Measurements from ENCODE around the gene SLC38A3. TPM values are rescaled to one million over a fixed set of nuclear protein-coding genes. Genes with fewer than 3 reads are reported as not detected.

The SLC38A3 gene
- polyA plus RNA-seq, 1 donor: 2.0 TPM

DNA sequence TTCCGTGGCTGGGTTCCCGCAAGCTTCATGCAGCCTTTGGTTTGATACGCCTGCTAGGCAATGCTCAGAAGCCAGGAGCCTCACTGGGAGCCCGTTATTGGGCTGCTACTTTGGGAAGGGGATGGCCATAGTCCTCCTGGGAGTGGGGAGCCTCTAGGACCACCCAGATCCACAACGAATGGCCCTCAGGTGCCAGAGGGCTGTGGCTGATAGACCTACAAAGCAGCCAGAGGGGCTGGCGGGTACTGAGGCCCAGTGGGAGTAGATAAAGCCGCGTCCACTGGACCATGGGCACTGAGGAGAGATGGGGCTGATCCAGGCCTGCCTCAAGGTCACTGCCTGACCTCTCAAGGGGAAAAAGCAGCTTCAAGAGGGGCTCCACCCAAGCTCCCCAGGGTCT is 12.9 kb upstream of the SLC38A3 start:
- DNase-seq: no peak
- Histone ChIP-seq H3K36me3 (ENCODE audit: control insufficient read depth, insufficient read depth, low read length) (no peaks in the 10 kb centered on the region), H3K4me1 (ENCODE audit: control insufficient read depth, insufficient read depth, low read length) (peaks cover 22% of the 10 kb centered on the region), H3K4me3 (ENCODE audit: low read length) (no peak overlapping the region), H3K27ac (ENCODE audit: low read length) (no peak overlapping the region), H3K9me3 (ENCODE audit: control insufficient read depth, low read depth, low read length) (peaks cover 12% of the 10 kb centered on the region), H3K27me3 (ENCODE audit: control insufficient read depth, insufficient read depth, low read length) (peaks cover 37% of the 10 kb centered on the region)
- WGBS (ENCODE audit: insufficient coverage, low lambda C conversion rate): no CpG with 5 or more reads among the region's 8 CpGs

DNA sequence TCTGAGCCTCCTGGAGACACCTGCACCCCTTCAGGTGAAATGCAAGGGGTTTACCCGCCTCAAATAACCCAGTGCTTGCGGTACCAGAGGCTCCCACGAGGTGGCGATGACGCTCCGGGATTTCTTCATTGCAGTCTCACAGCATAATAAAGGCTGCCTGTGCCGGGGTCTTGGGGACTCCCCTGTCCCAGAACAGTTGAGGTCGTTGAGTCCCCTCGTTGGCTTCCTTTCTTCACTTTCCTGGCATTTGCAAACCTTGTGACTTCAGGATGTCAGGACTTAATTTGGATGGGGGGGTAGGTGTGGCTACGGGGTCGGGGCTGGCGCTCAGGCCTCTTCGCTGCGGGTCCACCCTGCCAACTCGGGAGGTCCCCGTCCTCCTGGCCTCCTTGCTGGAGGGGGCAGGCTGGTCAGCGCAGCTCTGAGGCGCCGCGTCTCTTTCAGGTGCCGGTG is 12.4 kb upstream of the SLC38A3 start:
- whole genome bisulfite sequencing (ENCODE audit: insufficient coverage, low lambda C conversion rate): no CpG with 5 or more reads among the region's 21 CpGs
- H3K4me1 ChIP-seq (ENCODE audit: control insufficient read depth, insufficient read depth, low read length): peaks cover 22% of the 10 kb centered on the region

DNA sequence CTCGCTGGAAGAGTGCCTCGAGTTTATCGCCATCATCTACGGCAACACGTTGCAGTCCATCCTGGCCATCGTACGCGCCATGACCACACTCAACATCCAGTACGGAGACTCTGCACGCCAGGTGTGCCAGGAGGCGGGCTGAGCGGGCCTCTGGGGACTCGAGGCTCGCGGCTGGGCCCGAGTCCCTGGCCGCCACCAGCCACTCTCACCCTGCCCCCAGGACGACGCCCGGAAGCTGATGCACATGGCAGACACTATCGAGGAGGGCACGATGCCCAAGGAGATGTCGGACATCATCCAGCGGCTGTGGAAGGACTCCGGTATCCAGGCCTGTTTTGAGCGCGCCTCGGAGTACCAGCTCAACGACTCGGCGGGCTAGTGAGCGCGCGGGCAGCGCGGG is 11.8 kb upstream of the SLC38A3 start:
- Histone ChIP-seq H3K4me1 (ENCODE audit: control insufficient read depth, insufficient read depth, low read length) (peaks cover 22% of the 10 kb centered on the region), H3K36me3 (ENCODE audit: control insufficient read depth, insufficient read depth, low read length) (no peaks in the 10 kb centered on the region), H3K27me3 (ENCODE audit: control insufficient read depth, insufficient read depth, low read length) (peaks cover 37% of the 10 kb centered on the region), H3K9me3 (ENCODE audit: control insufficient read depth, low read depth, low read length) (peaks cover 12% of the 10 kb centered on the region), H3K4me3 (ENCODE audit: low read length) (no peak overlapping the region), H3K27ac (ENCODE audit: low read length) (no peak overlapping the region)
- no CpG with 5 or more reads among the region's 36 CpGs for WGBS (ENCODE audit: insufficient coverage, low lambda C conversion rate)
- DNase-seq: no peak

More for the DNA sequence above, 12.4 kb upstream of the SLC38A3 start:
- H3K27ac ChIP-seq (ENCODE audit: low read length): no peak overlapping the region
- H3K4me3 ChIP-seq (ENCODE audit: low read length): no peak overlapping the region
- DNase-seq: peak in 1 of 2 donors; percentile 30
- no peaks in the 10 kb centered on the region for H3K36me3 ChIP-seq (ENCODE audit: control insufficient read depth, insufficient read depth, low read length)
- H3K27me3 ChIP-seq (ENCODE audit: control insufficient read depth, insufficient read depth, low read length): peaks cover 37% of the 10 kb centered on the region
- H3K9me3 ChIP-seq (ENCODE audit: control insufficient read depth, low read depth, low read length): peaks cover 12% of the 10 kb centered on the region

DNA sequence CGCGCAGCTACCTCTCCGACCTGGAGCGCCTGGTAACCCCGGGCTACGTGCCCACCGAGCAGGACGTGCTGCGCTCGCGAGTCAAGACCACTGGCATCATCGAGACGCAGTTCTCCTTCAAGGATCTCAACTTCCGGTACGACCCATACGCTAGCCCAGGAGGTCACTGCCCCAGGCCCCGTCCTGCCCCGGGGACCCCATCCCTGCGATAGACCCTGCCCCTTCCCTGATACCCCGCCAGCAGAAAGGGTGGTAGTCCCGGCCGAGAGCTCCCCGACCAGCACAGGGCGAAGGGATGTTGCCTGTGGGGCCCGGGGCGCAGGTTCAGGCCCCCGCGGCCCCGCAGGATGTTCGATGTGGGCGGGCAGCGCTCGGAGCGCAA is 11.3 kb upstream of the SLC38A3 start:
- H3K27ac ChIP-seq (ENCODE audit: low read length): no peak overlapping the region
- DNase-seq: no peak
- H3K27me3 ChIP-seq (ENCODE audit: control insufficient read depth, insufficient read depth, low read length): peaks cover 37% of the 10 kb centered on the region
- no peaks in the 10 kb centered on the region for H3K36me3 ChIP-seq (ENCODE audit: control insufficient read depth, insufficient read depth, low read length)
- WGBS (ENCODE audit: insufficient coverage, low lambda C conversion rate): no CpG with 5 or more reads among the region's 34 CpGs
- peaks cover 12% of the 10 kb centered on the region for H3K9me3 ChIP-seq (ENCODE audit: control insufficient read depth, low read depth, low read length)
- peaks cover 22% of the 10 kb centered on the region for H3K4me1 ChIP-seq (ENCODE audit: control insufficient read depth, insufficient read depth, low read length)
- no peak overlapping the region for H3K4me3 ChIP-seq (ENCODE audit: low read length)

DNA sequence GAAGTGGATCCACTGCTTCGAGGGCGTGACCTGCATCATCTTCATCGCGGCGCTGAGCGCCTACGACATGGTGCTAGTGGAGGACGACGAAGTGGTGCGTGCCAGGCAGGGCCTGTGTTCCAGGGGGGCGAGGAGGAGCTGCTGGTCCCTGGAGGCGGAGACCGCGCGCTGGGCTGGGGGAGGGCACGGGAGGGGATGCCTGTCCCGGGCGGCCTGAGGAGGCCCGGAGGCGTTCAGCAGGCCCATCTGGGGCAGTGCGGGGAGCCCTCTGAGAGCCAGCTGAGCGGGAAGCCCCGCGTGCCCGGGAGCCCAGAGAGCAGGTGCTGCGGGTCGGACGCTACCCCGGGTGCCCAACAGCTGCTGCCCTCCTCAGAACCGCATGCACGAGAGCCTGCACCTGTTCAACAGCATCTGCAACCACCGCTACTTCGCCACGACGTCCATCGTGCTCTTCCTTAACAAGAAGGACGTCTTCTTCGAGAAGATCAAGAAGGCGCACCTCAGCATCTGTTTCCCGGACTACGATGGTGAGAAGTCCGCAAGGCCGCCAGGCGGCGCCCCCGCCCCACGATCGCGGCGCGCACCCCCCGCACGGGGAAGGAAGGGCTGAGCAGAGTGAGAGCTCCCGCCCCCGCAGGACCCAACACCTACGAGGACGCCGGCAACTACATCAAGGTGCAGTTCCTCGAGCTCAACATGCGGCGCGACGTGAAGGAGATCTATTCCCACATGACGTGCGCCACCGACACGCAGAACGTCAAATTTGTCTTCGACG is 10.8 kb upstream of the SLC38A3 start:
- Histone ChIP-seq H3K9me3 (ENCODE audit: control insufficient read depth, low read depth, low read length) (peaks cover 12% of the 10 kb centered on the region), H3K4me1 (ENCODE audit: control insufficient read depth, insufficient read depth, low read length) (peaks cover 22% of the 10 kb centered on the region), H3K36me3 (ENCODE audit: control insufficient read depth, insufficient read depth, low read length) (no peaks in the 10 kb centered on the region), H3K27ac (ENCODE audit: low read length) (no peak overlapping the region), H3K4me3 (ENCODE audit: low read length) (no peak overlapping the region), H3K27me3 (ENCODE audit: control insufficient read depth, insufficient read depth, low read length) (peaks cover 37% of the 10 kb centered on the region)
- DNase-seq: peak; percentile 60 to 61
- WGBS (ENCODE audit: insufficient coverage, low lambda C conversion rate): no CpG with 5 or more reads among the region's 70 CpGs

DNA sequence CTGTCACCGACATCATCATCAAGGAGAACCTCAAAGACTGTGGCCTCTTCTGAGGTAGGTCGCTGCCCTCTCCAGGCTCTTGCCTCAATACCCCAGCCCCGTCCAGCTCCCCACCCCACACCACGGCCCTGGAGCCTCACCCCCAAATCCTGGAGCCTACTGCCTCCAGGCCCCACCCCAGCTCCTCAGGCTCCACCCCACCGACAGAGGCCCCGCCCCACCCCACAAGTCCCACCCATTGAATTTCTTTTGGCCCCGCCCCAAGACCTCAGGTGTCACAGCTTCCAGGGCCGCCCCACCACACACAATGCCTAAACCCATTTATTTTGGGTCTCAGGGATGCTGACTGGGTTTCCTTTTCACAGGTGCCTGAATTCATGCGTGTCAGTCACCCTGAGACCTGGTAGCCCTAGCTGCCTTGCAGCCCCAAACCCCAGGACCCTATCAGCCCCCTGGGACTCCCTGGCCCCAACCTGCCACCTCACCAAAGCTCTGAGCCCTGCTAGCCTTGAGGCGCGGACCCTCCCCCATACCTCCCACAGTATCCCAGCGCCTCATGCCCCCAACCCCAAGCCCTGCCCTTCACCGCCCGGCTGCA is 10.1 kb upstream of the SLC38A3 start:
- Histone ChIP-seq H3K4me3 (ENCODE audit: low read length) (no peak overlapping the region), H3K27me3 (ENCODE audit: control insufficient read depth, insufficient read depth, low read length) (peaks cover 37% of the 10 kb centered on the region), H3K27ac (ENCODE audit: low read length) (no peak overlapping the region), H3K36me3 (ENCODE audit: control insufficient read depth, insufficient read depth, low read length) (no peaks in the 10 kb centered on the region), H3K9me3 (ENCODE audit: control insufficient read depth, low read depth, low read length) (peaks cover 12% of the 10 kb centered on the region), H3K4me1 (ENCODE audit: control insufficient read depth, insufficient read depth, low read length) (peaks cover 22% of the 10 kb centered on the region)
- no peak for DNase-seq
- WGBS (ENCODE audit: insufficient coverage, low lambda C conversion rate): no CpG with 5 or more reads among the region's 14 CpGs

DNA sequence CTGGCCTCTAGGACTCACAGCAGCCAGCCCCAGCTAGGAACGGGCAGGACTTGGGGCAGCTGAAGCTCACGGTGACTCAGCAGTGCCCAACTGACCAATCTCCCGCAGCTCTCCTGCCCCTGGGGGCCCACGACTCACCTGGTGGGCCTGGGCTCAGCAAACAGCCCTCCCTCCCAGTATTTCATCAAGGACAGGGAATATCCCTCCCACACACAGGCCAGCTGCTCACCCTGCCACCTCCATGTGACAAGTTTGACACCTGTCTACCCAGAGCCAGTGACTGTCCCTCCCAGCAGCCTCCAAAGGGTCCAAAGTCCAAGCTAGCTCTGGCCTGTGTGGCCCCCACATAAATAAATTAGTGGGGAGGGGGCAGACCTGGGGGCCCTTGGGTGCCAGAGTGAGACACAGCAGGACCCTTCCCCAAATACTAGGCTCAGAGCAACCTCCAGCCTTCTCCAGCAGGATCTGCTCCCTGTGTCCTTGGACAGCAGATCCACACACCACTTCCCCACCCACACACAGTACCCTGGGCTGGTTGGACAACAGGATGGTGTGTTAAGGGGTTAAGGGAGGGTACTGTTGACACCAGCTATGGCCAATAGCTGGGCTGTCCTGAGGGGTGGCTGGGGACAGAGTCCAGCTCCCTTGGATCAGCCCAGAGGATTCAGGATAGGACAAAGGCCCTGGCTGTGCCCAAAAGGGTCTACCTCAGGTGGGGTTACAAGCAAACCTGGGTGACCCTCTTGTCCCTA is 9.4 kb upstream of the SLC38A3 start:
- DNase-seq: peak in 1 of 2 donors; percentile 49
- peaks cover 37% of the 10 kb centered on the region for H3K27me3 ChIP-seq (ENCODE audit: control insufficient read depth, insufficient read depth, low read length)
- no CpG with 5 or more reads among the region's 4 CpGs for WGBS (ENCODE audit: insufficient coverage, low lambda C conversion rate)

DNA sequence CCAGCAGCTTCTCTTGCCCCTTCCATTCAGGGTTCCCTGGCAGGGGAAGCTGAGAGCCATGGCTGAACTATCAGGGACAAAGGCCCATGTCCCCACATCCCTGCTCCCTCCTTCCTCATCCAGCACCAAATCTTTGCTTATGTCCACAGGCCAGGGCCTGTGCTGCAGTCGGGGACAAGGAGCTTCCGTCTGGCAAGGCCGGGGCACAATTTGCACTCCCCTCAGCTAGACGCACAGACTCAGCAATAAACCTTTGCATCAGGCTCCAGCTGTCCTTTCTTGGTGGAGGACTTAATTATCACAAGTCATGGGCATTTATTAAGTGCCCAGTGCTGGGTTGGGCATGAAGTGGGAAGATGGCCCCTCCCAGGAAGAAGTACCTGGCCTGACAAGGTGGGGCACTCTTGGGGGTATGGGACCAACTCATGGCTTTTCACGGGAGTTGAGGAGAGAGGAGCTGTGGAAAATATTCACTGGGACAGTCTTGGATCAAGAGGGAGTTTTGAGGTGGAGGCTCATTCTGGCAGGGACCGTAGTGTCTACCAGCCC is 8.7 kb upstream of the SLC38A3 start:
- Histone ChIP-seq H3K4me3 (ENCODE audit: low read length) (no peak overlapping the region), H3K36me3 (ENCODE audit: control insufficient read depth, insufficient read depth, low read length) (no peaks in the 10 kb centered on the region), H3K9me3 (ENCODE audit: control insufficient read depth, low read depth, low read length) (peaks cover 12% of the 10 kb centered on the region), H3K27ac (ENCODE audit: low read length) (no peak overlapping the region), H3K27me3 (ENCODE audit: control insufficient read depth, insufficient read depth, low read length) (peaks cover 37% of the 10 kb centered on the region), H3K4me1 (ENCODE audit: control insufficient read depth, insufficient read depth, low read length) (peaks cover 26% of the 10 kb centered on the region)
- DNase-seq: no peak
- WGBS (ENCODE audit: insufficient coverage, low lambda C conversion rate): no CpG with 5 or more reads among the region's 6 CpGs

More for the DNA sequence above, 9.4 kb upstream of the SLC38A3 start:
- no peak overlapping the region for H3K4me3 ChIP-seq (ENCODE audit: low read length)
- H3K27ac ChIP-seq (ENCODE audit: low read length): no peak overlapping the region
- H3K9me3 ChIP-seq (ENCODE audit: control insufficient read depth, low read depth, low read length): peaks cover 12% of the 10 kb centered on the region
- no peaks in the 10 kb centered on the region for H3K36me3 ChIP-seq (ENCODE audit: control insufficient read depth, insufficient read depth, low read length)
- H3K4me1 ChIP-seq (ENCODE audit: control insufficient read depth, insufficient read depth, low read length): peaks cover 22% of the 10 kb centered on the region

DNA sequence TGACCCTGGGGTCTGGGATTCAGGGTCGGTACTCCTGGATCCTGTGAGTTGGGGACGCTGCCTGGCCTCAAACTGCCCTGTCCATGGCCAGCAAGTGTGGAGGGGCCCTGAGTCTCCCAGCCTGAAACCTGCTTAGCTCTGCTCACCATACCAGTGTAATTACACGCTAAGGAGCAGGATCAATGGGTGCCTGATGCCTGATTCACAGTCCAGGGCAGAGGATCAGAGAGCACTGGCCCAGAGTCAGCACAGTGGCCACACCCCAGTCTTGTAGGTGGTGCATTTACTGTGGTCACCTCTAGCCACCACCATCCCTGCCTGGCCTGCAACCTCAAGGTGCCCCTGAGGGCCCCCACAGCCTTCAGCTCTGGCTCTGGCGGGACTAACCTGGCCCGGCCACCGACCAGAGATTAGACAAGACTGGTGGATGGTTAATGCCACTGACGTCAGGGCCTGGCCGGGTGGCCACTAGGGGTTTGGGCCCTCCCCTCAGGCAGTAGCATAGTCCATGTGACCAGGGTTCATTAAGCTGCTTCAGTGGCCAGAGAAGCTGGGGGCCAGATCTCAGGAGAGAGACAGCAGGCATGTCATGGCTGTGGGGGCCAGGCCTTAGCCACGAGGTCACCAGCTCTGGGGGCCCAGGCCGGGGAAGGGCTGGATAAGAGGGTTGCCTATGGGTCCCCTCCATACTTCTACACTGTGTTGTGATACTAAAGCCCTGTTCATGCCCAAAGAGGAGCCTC is 3.3 kb upstream of the SLC38A3 start:
- Histone ChIP-seq H3K4me1 (ENCODE audit: control insufficient read depth, insufficient read depth, low read length) (peaks cover 19% of the 10 kb centered on the region), H3K36me3 (ENCODE audit: control insufficient read depth, insufficient read depth, low read length) (no peaks in the 10 kb centered on the region), H3K4me3 (ENCODE audit: low read length) (no peak overlapping the region), H3K9me3 (ENCODE audit: control insufficient read depth, low read depth, low read length) (peaks cover 8% of the 10 kb centered on the region), H3K27me3 (ENCODE audit: control insufficient read depth, insufficient read depth, low read length) (peaks cover 37% of the 10 kb centered on the region), H3K27ac (ENCODE audit: low read length) (peak overlapping the region; percentile 24)
- no CpG with 5 or more reads among the region's 10 CpGs for WGBS (ENCODE audit: insufficient coverage, low lambda C conversion rate)
- DNase-seq: peak; percentile 64 to 76
